GM23248 (cell line): ENCODE data around the gene SAMD15.

Experiments used
- EZH2 ChIP-seq: fragments of 200-600 bp; sonication (generic); IDR thresholded peaks from 2 replicates; pipeline ENCODE4 v1.6.1; 2018; ENCODE audit warnings: antibody characterized with exemption, mild to moderate bottlenecking; ENCODE audit not compliant: insufficient read depth, poor library complexity, severe bottlenecking
- EZH2phosphoT487 ChIP-seq: fragments of 200-600 bp; sonication (generic); IDR thresholded peaks from 2 replicates; pipeline ENCODE4 v1.6.1; 2018; ENCODE audit warnings: antibody characterized with exemption, moderate library complexity, mild to moderate bottlenecking, low read depth; ENCODE audit not compliant: insufficient read depth

- no peak for TF ChIP-seq EZH2
- no peak for TF ChIP-seq EZH2phosphoT487
Measured at GRCh38 chr14:77356899-77357298, 20.3 kb upstream of the SAMD15 start.
